Fibroblast of lung (primary cell): ENCODE results near the gene BUD13.

Source experiments
- EZH2 ChIP-seq: IDR thresholded peaks from 2 replicates; pipeline ENCODE4 v1.5.1; 2012; ENCODE audit warnings: low read length, control low read depth, mild to moderate bottlenecking; ENCODE audit errors: missing control alignments
- TF ChIP-seq, protein P1 (sequence below), 2 donors: IDR thresholded peaks in 1 of 2; conservative IDR thresholded peaks in 1 of 2; 1 replicate in 1 of 2; 2 replicates in 1 of 2; pipeline ENCODE4 v1.5.1; 2011 to 2012; ENCODE audit warnings: low read length in 2 of 2, control low read depth in 1 of 2, inconsistent platforms in 1 of 2, low read depth in 1 of 2, mild to moderate bottlenecking in 1 of 2

DNA sequence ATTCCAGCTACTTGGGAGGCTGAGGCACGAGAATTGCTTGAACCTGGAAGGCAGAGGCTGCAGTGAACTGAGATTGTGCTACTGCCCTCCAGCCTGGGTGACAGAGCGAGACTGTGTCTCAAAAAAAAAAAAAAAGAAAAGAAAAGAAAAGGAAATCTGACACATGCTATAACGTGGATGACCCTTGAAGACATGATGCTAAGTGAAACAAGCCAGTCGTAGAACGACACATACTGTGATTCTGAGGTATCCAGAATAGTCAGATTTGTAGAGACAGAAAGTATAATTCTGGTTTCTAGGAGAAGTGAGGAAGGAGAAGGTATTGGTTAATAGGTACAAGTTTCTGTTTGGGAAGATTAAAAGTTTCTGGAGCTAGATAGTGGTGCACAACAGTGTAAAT is 25.6 kb upstream of the BUD13 start:
- TF ChIP-seq, protein P1, sequence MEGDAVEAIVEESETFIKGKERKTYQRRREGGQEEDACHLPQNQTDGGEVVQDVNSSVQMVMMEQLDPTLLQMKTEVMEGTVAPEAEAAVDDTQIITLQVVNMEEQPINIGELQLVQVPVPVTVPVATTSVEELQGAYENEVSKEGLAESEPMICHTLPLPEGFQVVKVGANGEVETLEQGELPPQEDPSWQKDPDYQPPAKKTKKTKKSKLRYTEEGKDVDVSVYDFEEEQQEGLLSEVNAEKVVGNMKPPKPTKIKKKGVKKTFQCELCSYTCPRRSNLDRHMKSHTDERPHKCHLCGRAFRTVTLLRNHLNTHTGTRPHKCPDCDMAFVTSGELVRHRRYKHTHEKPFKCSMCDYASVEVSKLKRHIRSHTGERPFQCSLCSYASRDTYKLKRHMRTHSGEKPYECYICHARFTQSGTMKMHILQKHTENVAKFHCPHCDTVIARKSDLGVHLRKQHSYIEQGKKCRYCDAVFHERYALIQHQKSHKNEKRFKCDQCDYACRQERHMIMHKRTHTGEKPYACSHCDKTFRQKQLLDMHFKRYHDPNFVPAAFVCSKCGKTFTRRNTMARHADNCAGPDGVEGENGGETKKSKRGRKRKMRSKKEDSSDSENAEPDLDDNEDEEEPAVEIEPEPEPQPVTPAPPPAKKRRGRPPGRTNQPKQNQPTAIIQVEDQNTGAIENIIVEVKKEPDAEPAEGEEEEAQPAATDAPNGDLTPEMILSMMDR (conservative IDR thresholded peaks at IDR 0.05 in 1 of 2, IDR thresholded peaks at IDR 0.05 in 1 of 2; ENCODE audit: low read depth in 1 of 2, low read length in 2 of 2): no peak
- no peak for TF ChIP-seq EZH2
